ENCODE results near the gene KIFC3. TPM values are rescaled to one million over a fixed set of nuclear protein-coding genes. Genes with fewer than 3 reads are reported as not detected.

The KIFC3 gene
- total and polyA plus RNA-seq, 2 of the 8 experiments (the other 6 are each of a cell fraction or from before 2014, with no cell fraction given), result 2.1 to 7.1 TPM

GRCh38 chr16:57747091-57747490 lies 55.2 kb downstream of the KIFC3 start:
- Histone ChIP-seq H3K4me1 (replicated peaks in 1 of 4; ENCODE audit: control insufficient read depth in 3 of 4, insufficient read depth in 4 of 4, low read length in 3 of 4) (no peaks in the 10 kb centered on the region), H3K36me3 (ENCODE audit: control insufficient read depth in 2 of 4, insufficient read depth in 4 of 4, low read length in 3 of 4) (peaks cover 0 to 6% (median 0%) of the 10 kb centered on the region in 4 experiments; a peak in 4 of 8 replicates), H2BK120ac (replicated peaks; ENCODE audit: low read depth, low read length) (no peak overlapping the region), H3K4ac (replicated peaks; ENCODE audit: insufficient read length, low read depth, low read length) (no peak overlapping the region), H4K91ac (replicated peaks; ENCODE audit: insufficient read length, low read length) (no peak overlapping the region), H3K4me2 (ENCODE audit: insufficient read depth in 1 of 2, low read depth in 2 of 2, low read length in 2 of 2) (no peak overlapping the region), H4K8ac (ENCODE audit: extremely low read depth, insufficient read depth, low read length) (no peak overlapping the region), H2BK12ac (ENCODE audit: low read depth, low read length) (no peak overlapping the region), H3K18ac (ENCODE audit: extremely low read depth, low read length) (no peak overlapping the region), H4K5ac (ENCODE audit: insufficient read length, low read depth, low read length) (no peak overlapping the region), H2AFZ (ENCODE audit: low read length) (no peak overlapping the region), H2BK5ac (ENCODE audit: low read depth, low read length) (no peak overlapping the region), H2AK5ac (ENCODE audit: low read depth, low read length) (no peak overlapping the region), H3K4me3 (ENCODE audit: extremely low read depth in 1 of 4, insufficient read depth in 2 of 4, low read depth in 3 of 4, low read length in 4 of 4) (no peak overlapping the region), H2BK15ac (ENCODE audit: low read length) (no peak overlapping the region), H3K56ac (replicated peaks; ENCODE audit: insufficient read length, low read depth, low read length) (no peak overlapping the region), H3K79me2 (ENCODE audit: control insufficient read depth in 1 of 2, insufficient read depth in 2 of 2, low read length in 2 of 2) (no peaks in the 10 kb centered on the region), H3K23ac (ENCODE audit: insufficient read length) (no peak overlapping the region), H3K79me1 (ENCODE audit: low read depth, low read length) (no peaks in the 10 kb centered on the region), H3K9ac (replicated peaks in 1 of 4; ENCODE audit: extremely low read depth in 1 of 4, low read depth in 3 of 4, low read length in 3 of 4) (no peak overlapping the region), H3K14ac (ENCODE audit: insufficient read length) (no peak overlapping the region), H3K23me2 (ENCODE audit: low read depth, low read length) (no peaks in the 10 kb centered on the region), H4K20me1 (replicated peaks in 1 of 2; ENCODE audit: control insufficient read depth in 1 of 2, insufficient read depth in 2 of 2, low read length in 2 of 2) (peaks cover 0 to 3% of the 10 kb centered on the region in 2 experiments), H3K9me3 (ENCODE audit: insufficient read depth in 2 of 2, low read depth in 1 of 2, low read length in 1 of 2) (no peaks in the 10 kb centered on the region), H2BK20ac (ENCODE audit: low read length) (no peak overlapping the region), H3K27ac (ENCODE audit: low read depth, low read length) (no peak overlapping the region), H3K27me3 (replicated peaks in 1 of 4; ENCODE audit: control insufficient read depth in 3 of 4, extremely low read depth in 1 of 4, insufficient read depth in 3 of 4, low read length in 3 of 4) (no peaks in the 10 kb centered on the region)
- ChIA-PET POLR2A (ENCODE audit: partially characterized antibody) (no interaction called here), CTCF (ENCODE audit: partially characterized antibody) (interaction anchor here (2.4 kb wide), 1 partner anchor 10 kb away, joined by 17 read pairs; no protein-coding TSS in a partner anchor)
- WGBS, 2 experiments (ENCODE audit: extremely low coverage in 1 of 2, insufficient coverage in 1 of 2, insufficient read length in 1 of 2, insufficient replicate concordance in 2 of 2, low coverage in 1 of 2, low lambda C conversion rate in 2 of 2, missing lambda C conversion rate in 1 of 2), result 92% methylated on average over 7 of the region's 7 CpGs; no CpG with 5 or more reads in 1 of the 2 experiments
- DNase-seq (ENCODE audit: low read depth in 1 of 2, low spot score in 2 of 2) (no peak), FAIRE-seq (no peak)
- no peak for TF ChIP-seq CTCF (IDR thresholded peaks at IDR 0.05; ENCODE audit: control extremely low read depth in 1 of 3, insufficient read depth in 1 of 3, low read depth in 1 of 3, low read length in 3 of 3)
- TF ChIP-seq TCF12 (IDR thresholded peaks at IDR 0.05; ENCODE audit: low read depth, low read length), result no peak
- no peak for TF ChIP-seq USF2 (IDR thresholded peaks at IDR 0.05; ENCODE audit: low read length)
- TF ChIP-seq BACH1 (IDR thresholded peaks at IDR 0.05; ENCODE audit: low read length), result no peak
- no peak for TF ChIP-seq SUZ12 (IDR thresholded peaks at IDR 0.05; ENCODE audit: low read length)
- TF ChIP-seq EZH2 (IDR thresholded peaks at IDR 0.05; ENCODE audit: low read depth, low read length, severe bottlenecking), result no peak
- no peak for TF ChIP-seq KDM5A (IDR thresholded peaks at IDR 0.05; ENCODE audit: low read length)
- no peak for TF ChIP-seq ATF3 (IDR thresholded peaks at IDR 0.05; ENCODE audit: insufficient read depth, low read depth, low read length)
- TF ChIP-seq FOSL1 (IDR thresholded peaks at IDR 0.05; ENCODE audit: insufficient read depth, low read depth, low read length), result no peak
- TF ChIP-seq CHD1 (IDR thresholded peaks at IDR 0.05; ENCODE audit: low read depth, low read length), result no peak
